K562 (cell line): ENCODE results near the gene MARK2. TPM values are rescaled to one million over a fixed set of nuclear protein-coding genes. Genes with fewer than 3 reads are reported as not detected.

Experiments
- ATAC-seq: fragments of 200-7000 bp; cut with Tn5 transposase; 3 replicates; pipeline ENCODE4 v1.9.1; 2020; ENCODE audit warnings: moderate library complexity
- BruUV-seq: library from RNA; stranded (reverse); fragments of 400-500 nt; replicated peaks from 2 replicates; lab custom pipeline; 2021; lab: Mats Ljungman, UMichigan
- CTCF ChIA-PET: fragments of 300-600 bp; formaldehyde crosslinking; extraction: SDS; loops from one replicate; lab custom pipeline; 2021; ENCODE audit warnings: low intra/inter-chr PET ratio; lab: Yijun Ruan, JAX
- POLR2A ChIA-PET: fragments of 300-600, 350-650 bp; sonication (Branson Sonifier 250); formaldehyde crosslinking; extraction: SDS; loops from one replicate; lab custom pipeline; 2021; ENCODE audit warnings: antibody characterized with exemption, inconsistent platforms; lab: Yijun Ruan, JAX
- DNase-seq, 4 experiments: peaks; one replicate each; pipeline versions ENCODE4 v3.0.0 to v3.0.0-alpha.2; 2011 to 2018; ENCODE audit warnings: low spot score in 3 of 4, mixed read lengths in 3 of 4; ENCODE audit errors: extremely low read depth in 1 of 4
- FAIRE-seq: peaks from 2 replicates; lab custom pipeline; 2011; peaks lifted over from hg19 to GRCh38; lab: Jason Lieb, UNC
- H2AFZ ChIP-seq: 2 replicates; pipeline ENCODE4 v1.6.0; 2011; ENCODE audit warnings: low read depth, low read length, control low read depth, inconsistent platforms
- H3K27ac ChIP-seq: fragments of 200-600 bp; 3 replicates; pipeline ENCODE4 v1.8.0; 2011; ENCODE audit warnings: low read depth, mild to moderate bottlenecking, control low read depth, inconsistent platforms, low read length, moderate library complexity, mixed read lengths; ENCODE audit errors: extremely low read depth
- H3K27me3 ChIP-seq, 2 experiments: fragments of 300-600 bp in 1 of 2; 2 replicates in 1 of 2; 3 replicates in 1 of 2; pipeline versions ENCODE4 v1.6.0 to v1.8.0; 2011; ENCODE audit warnings: inconsistent platforms in 2 of 2, low read length in 2 of 2, mild to moderate bottlenecking in 1 of 2, mixed read lengths in 1 of 2, moderate library complexity in 1 of 2; ENCODE audit not compliant: control insufficient read depth in 2 of 2, insufficient read depth in 2 of 2
- H3K36me3 ChIP-seq: fragments of 300-600 bp; 3 replicates; pipeline ENCODE4 v1.8.0; 2011; ENCODE audit warnings: mild to moderate bottlenecking, low read length, inconsistent platforms; ENCODE audit not compliant: control insufficient read depth, insufficient read depth
- H3K4me1 ChIP-seq, 2 experiments: fragments of 200-600 bp in 1 of 2; replicated peaks in 1 of 2; 2 replicates in 1 of 2; 3 replicates in 1 of 2; pipeline versions ENCODE4 v1.5.1 to v1.8.0; 2011; ENCODE audit warnings: inconsistent platforms in 2 of 2, low read length in 2 of 2, mild to moderate bottlenecking in 1 of 2, mixed read lengths in 1 of 2, moderate library complexity in 1 of 2; ENCODE audit not compliant: control insufficient read depth in 2 of 2, insufficient read depth in 2 of 2
- H3K4me2 ChIP-seq: 2 replicates; pipeline ENCODE4 v1.6.1; 2011; ENCODE audit warnings: low read length, control low read depth, inconsistent platforms, mixed read lengths; ENCODE audit not compliant: insufficient read depth
- H3K4me3 ChIP-seq: fragments of 200-600 bp; sonication (generic), shearing (Covaris generic); 2 replicates; pipeline ENCODE4 v1.5.1; 2016; ENCODE audit warnings: control low read depth, inconsistent platforms
- H3K79me2 ChIP-seq: fragments of 200-600 bp; 3 replicates; pipeline ENCODE4 v1.8.0; 2011; ENCODE audit warnings: low read length, inconsistent platforms; ENCODE audit not compliant: control insufficient read depth, insufficient read depth
- H3K9ac ChIP-seq, 2 experiments: 2 replicates each; pipeline versions ENCODE4 v1.6.0 to v1.6.1; 2011; ENCODE audit warnings: low read depth in 2 of 2, low read length in 2 of 2, control low read depth in 1 of 2, inconsistent platforms in 1 of 2, mild to moderate bottlenecking in 1 of 2, mixed read lengths in 1 of 2; ENCODE audit not compliant: insufficient read depth in 1 of 2
- H3K9me1 ChIP-seq: one replicate; pipeline ENCODE4 v1.6.0; 2011; ENCODE audit warnings: inconsistent platforms, mild to moderate bottlenecking, low read length, moderate library complexity; ENCODE audit not compliant: control insufficient read depth, insufficient read depth
- H3K9me3 ChIP-seq: replicated peaks from 2 replicates; pipeline ENCODE4 v1.5.1; 2011; ENCODE audit warnings: low read depth, low read length, inconsistent platforms; ENCODE audit not compliant: control insufficient read depth, insufficient read depth
- H4K20me1 ChIP-seq: replicated peaks from 2 replicates; pipeline ENCODE4 v1.6.1; 2011; ENCODE audit warnings: low read length, inconsistent platforms, mixed read lengths; ENCODE audit not compliant: control insufficient read depth, insufficient read depth
- CUX1 ChIP-seq: fragments of 200-800 bp; sonication (Bioruptor generic); IDR thresholded peaks from 2 replicates; pipeline ENCODE4 v1.6.1; 2016; ENCODE audit warnings: missing genetic modification characterization, missing compliant biosample characterization
- HBP1 ChIP-seq: fragments of 450-650 bp; formaldehyde crosslinking; IDR thresholded peaks from 2 replicates; pipeline ENCODE4 v1.4.0; 2022; ENCODE audit warnings: missing genetic modification characterization
- NRF1 ChIP-seq, 2 experiments: fragments of 450-650 bp; IDR thresholded peaks in 1 of 2; conservative IDR thresholded peaks in 1 of 2; 2 replicates each; pipeline ENCODE4 v1.6.1; 2014; ENCODE audit warnings: mild to moderate bottlenecking in 2 of 2
- NUFIP1 ChIP-seq: fragments of 450-650 bp; IDR thresholded peaks from 2 replicates; pipeline ENCODE4 v1.6.1; 2018; ENCODE audit not compliant: partially characterized antibody
- SPI1 ChIP-seq: IDR thresholded peaks from 2 replicates; pipeline ENCODE4 v1.6.1; 2011; ENCODE audit warnings: low read depth, low read length, control low read depth, borderline replicate concordance
- ZNF121 ChIP-seq: sonication (generic); formaldehyde crosslinking; conservative IDR thresholded peaks from 2 replicates; pipeline ENCODE4 v1.8.0; 2022; ENCODE audit warnings: missing genetic modification reagents
- whole genome bisulfite sequencing: fragments of 100-300 bp; shearing (Covaris generic); methylation state at CpG from one replicate; pipeline ENCODE4 v1.1.6; 2016; ENCODE audit warnings: low coverage, mixed read lengths; ENCODE audit not compliant: insufficient coverage; ENCODE audit errors: missing lambda C conversion rate; 5-methylcytosine and 5-hydroxymethylcytosine counted together
- in situ Hi-C: fragments of 300-500 bp; cut with MboI; formaldehyde crosslinking; loops from 4 replicates; pipeline ENCODE4 v1.15.0; 2018; ENCODE audit warnings: inconsistent platforms, mixed read lengths
- intact Hi-C: fragments of 100-400 bp; cut with micrococcal nuclease; formaldehyde crosslinking; loops from 2 replicates; pipeline ENCODE4 v1.14.2; 2022
- polyA plus RNA-seq, 8 experiments: library from polyadenylated mRNA; depleted of rRNA in 4 of 8; stranded (reverse) in 5 of 8; unstranded in 3 of 8; fragments of >200 nt; fragmentation: Nextera tagmentation in 2 of 8; fragmentation: Illumina TruSeq in 1 of 8; extraction: Ambion mirVana in 2 of 8; extraction: Trizol in 1 of 8; gene quantifications; 2 replicates each; pipeline versions ENCODE4 v1.2.1 to v1.2.3, GENCODE V29; 2011 to 2014; ENCODE audit warnings: inconsistent platforms in 1 of 8, missing spikeins in 1 of 8
- total RNA-seq, 7 experiments: library from RNA; depleted of rRNA in 6 of 7; stranded (reverse); fragments of >200 nt in 6 of 7; fragmentation: Illumina TruSeq in 2 of 7; extraction: Trizol in 2 of 7; gene quantifications; 2 replicates each; pipeline versions ENCODE4 v1.2.1 to v1.2.3, GENCODE V29; 2011 to 2021; ENCODE audit warnings: low replicate concordance in 1 of 7

MARK2 gene
- total and polyA plus RNA-seq, 9 of the 15 experiments (the other 6 are each of a cell fraction or from before 2014, with no cell fraction given), result 0.32 to 43.5 (median 15.1) TPM

- H3K9me1 ChIP-seq, result peaks cover 5% of the 10 kb centered on the region
- 5% methylated on average over 13 of the region's 13 CpGs for whole genome bisulfite sequencing
- no peaks in the 10 kb centered on the region for H3K9me3 ChIP-seq
- no peaks in the 10 kb centered on the region for H3K27me3 ChIP-seq
- peak overlapping the region; percentile 87 to 95 for H3K9ac ChIP-seq
- BruUV-seq, result TSS peak; percentile 22
- no peak for FAIRE-seq
- peak in 1 of 4 experiments; percentile 14 for DNase-seq
- peaks cover 64% of the 10 kb centered on the region for H3K79me2 ChIP-seq
- intact Hi-C loops (no loop called here), in situ Hi-C loops (no loop called here)
- H3K4me3 ChIP-seq, result peak overlapping the region; percentile 95
- POLR2A ChIA-PET, result interaction anchor here (0.6 to 1.6 kb wide), 3 partner anchors 30 to 98 kb away, joined by 3 to 4 read pairs (median 3); partner anchors contain the start of gene NAA40
- H3K4me2 ChIP-seq, result peak overlapping the region; percentile 93
- peaks cover 44% of the 10 kb centered on the region; the same call in 2 of the 3 replicates for H3K36me3 ChIP-seq
- H4K20me1 ChIP-seq, result peaks cover 35% of the 10 kb centered on the region
- peak overlapping the region; percentile 7; the same call in 1 of the 3 replicates for H3K27ac ChIP-seq
- ATAC-seq, result no peak
- H2AFZ ChIP-seq, result no peak overlapping the region
- peaks cover 30 to 41% of the 10 kb centered on the region in 2 experiments for H3K4me1 ChIP-seq
- CTCF ChIA-PET, result interaction anchor here (0.5 kb wide), 1 partner anchor 104 kb away, joined by 3 read pairs; no protein-coding TSS in a partner anchor
- TF ChIP-seq SPI1, result peak; percentile 18; the same call in 1 of the 2 replicates
- TF ChIP-seq NUFIP1, result no peak
- TF ChIP-seq NRF1 (conservative IDR thresholded peaks at IDR 0.05 in 1 of 2, IDR thresholded peaks at IDR 0.05 in 1 of 2), result peak in 1 of 2 experiments; percentile 42; a peak in 1 of 4 replicates
These were observed 1.6 kb downstream of the MARK2 start for GRCh38 chr11:63840356-63841060.

GRCh38 chr11:63841554-63841953, 2.6 kb downstream of the MARK2 start:
- Histone ChIP-seq H3K79me2 (peaks cover 73% of the 10 kb centered on the region), H2AFZ (no peak overlapping the region), H3K4me2 (peak overlapping the region; percentile 93; the same call in 1 of the 2 replicates), H3K9ac (peak overlapping the region in 1 of 2 experiments; percentile 83; a peak in 1 of 4 replicates), H3K4me1 (peaks cover 34 to 47% of the 10 kb centered on the region in 2 experiments), H3K4me3 (no peak overlapping the region), H3K9me1 (peaks cover 5% of the 10 kb centered on the region), H3K27ac (no peak overlapping the region), H3K36me3 (peaks cover 48% of the 10 kb centered on the region; the same call in 2 of the 3 replicates), H3K9me3 (no peaks in the 10 kb centered on the region), H3K27me3 (no peaks in the 10 kb centered on the region), H4K20me1 (peaks cover 37% of the 10 kb centered on the region)
- ChIA-PET CTCF (no interaction called here), POLR2A (interaction anchor here (0.6 to 1.0 kb wide), 2 partner anchors 9 to 24 kb away, joined by 3 read pairs; no protein-coding TSS in a partner anchor)
- in situ Hi-C loops, result no loop called here
- WGBS, result 62% methylated on average over 3 of the region's 3 CpGs
- FAIRE-seq (no peak), DNase-seq (no peak), ATAC-seq (no peak)
- intact Hi-C loops, result no loop called here
- no TSS peak for BruUV-seq
- TF ChIP-seq ZNF121 (CRISPR knock-in tag) (no peak), CUX1 (CRISPR knock-in tag) (no peak), HBP1 (CRISPR knock-in tag) (no peak)
